GM10266 (cell line): ENCODE results near the gene RNF17.

ENCODE experiments used
- DNase-seq: peaks from one replicate; pipeline ENCODE4 v3.0.0; 2012; ENCODE audit errors: extremely low spot score
- TF ChIP-seq, protein P1 (sequence below): IDR thresholded peaks from 2 replicates; pipeline ENCODE4 v1.5.1; 2012; ENCODE audit warnings: mild to moderate bottlenecking, low read depth; ENCODE audit not compliant: control insufficient read depth, insufficient read depth; ENCODE audit errors: missing control alignments

Gene RNF17

DNA sequence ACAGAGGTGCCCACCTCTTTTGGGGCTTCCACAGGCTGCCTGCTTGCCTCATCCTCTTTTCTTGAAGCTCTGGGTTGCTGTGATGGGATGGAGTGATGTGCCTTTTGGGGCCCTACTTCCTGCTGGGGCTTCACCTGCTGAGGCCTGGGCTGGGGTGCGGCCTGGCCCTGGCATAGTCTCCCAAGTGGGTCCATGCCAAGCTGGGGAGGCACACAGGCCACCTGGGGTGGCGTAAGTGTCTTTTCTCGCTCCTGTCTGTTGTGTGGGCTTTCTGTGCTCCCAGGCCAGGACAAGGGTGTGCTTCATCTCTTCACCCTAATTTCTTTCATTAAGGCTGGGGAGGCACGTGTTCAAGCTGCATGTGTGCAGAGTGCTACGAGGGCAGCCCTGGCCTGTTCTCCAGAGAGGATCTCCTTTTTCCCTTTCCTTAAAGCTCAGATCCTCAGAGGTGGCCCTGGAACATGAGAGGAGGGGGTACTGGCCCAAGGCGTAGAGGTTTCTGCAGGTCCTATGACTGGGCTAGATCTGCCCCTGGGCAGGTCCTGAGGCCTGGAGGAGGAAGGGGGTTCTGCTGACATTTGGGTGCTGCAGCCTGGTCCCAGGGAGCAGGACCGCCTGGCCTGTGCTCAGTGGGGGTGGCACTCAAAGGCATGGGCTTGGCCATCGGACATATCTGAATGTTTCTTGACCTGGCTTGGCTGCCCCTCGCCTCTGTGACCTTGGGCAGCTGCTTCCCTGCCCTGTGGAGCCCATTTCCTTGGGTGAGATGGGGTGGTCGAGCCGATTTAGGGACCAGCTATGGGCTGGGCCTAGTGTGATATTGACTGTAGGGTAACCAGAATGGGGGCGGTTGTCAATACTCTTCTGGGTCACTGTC lies 23.7 kb upstream of the RNF17 start:
- DNase-seq, result no peak
- TF ChIP-seq, protein P1, sequence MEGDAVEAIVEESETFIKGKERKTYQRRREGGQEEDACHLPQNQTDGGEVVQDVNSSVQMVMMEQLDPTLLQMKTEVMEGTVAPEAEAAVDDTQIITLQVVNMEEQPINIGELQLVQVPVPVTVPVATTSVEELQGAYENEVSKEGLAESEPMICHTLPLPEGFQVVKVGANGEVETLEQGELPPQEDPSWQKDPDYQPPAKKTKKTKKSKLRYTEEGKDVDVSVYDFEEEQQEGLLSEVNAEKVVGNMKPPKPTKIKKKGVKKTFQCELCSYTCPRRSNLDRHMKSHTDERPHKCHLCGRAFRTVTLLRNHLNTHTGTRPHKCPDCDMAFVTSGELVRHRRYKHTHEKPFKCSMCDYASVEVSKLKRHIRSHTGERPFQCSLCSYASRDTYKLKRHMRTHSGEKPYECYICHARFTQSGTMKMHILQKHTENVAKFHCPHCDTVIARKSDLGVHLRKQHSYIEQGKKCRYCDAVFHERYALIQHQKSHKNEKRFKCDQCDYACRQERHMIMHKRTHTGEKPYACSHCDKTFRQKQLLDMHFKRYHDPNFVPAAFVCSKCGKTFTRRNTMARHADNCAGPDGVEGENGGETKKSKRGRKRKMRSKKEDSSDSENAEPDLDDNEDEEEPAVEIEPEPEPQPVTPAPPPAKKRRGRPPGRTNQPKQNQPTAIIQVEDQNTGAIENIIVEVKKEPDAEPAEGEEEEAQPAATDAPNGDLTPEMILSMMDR, result no peak

DNA sequence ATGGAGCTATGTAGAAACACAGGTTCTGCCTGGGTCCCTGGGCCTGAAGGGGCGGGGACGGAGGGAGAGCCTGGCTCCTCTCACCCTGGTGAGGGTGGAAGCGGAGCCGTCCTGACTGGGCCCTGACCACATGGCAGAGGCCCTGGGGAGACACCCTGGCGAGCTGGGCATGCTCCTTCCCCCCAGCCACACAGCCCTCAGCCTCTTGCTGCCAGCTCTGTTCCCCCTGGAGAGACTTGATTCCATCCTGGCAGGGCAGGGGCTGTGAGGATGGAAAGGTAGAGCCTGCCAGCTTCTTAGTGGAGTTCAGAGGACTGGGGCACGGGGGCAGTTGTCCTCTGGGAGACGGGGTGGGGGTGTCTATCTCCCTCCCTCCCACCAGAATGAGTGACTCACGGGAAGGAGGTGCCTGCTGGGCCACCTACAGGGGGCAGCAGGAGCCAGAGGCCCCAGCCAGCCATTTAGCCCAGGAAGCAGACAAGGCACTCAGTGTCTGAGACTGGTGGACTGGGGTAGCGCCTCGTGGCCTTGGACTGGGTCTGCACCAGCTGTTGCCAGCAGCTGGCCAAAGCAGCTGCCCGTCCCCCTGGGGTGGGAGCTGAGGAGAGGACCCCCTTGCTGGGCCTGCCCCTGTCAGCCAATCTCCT lies 22.8 kb upstream of the RNF17 start:
- no peak for DNase-seq
- TF ChIP-seq, protein P1, result peak; percentile 47

DNA sequence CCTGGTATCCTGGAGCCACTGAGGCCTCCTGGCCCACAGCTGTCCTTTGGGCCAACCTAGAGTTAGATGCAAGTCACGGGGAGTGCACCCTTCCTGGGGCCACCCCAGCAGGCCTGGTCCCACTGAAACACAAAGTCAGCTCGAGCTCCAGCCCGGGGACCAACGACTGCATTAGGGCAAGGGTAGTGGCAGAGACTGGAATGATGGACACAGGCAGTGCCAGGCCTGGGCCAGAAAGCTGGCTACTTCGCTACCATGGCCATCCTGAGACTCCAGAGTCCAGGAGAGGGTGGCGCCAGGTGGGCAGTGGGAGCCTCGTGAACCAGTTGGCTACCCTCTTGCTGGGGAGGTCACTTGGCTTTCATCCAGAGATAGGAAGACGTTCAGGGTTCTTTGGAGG lies 22.2 kb upstream of the RNF17 start:
- no peak for DNase-seq
- TF ChIP-seq, protein P1, result no peak

DNA sequence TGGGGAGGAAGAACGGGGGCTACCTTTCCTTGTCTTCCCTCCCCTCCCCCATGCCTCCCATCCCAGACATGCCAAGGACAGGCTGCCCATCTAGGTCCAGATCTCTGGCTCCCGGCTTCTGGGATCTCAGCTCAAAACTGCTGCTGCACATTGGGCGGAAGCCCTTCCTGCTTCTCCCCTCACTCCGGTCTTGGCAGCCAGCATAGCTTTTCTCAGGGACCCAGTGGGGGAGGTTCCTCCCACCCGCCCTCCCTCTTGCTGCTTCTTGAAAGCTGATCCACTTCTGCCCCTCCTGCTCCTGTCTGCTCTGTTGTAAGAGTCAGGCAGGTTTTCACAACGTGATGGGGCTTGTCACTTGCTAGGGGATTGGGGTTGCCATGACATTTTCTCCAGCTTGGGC lies 21.7 kb upstream of the RNF17 start:
- TF ChIP-seq, protein P1, result no peak
- no peak for DNase-seq

DNA sequence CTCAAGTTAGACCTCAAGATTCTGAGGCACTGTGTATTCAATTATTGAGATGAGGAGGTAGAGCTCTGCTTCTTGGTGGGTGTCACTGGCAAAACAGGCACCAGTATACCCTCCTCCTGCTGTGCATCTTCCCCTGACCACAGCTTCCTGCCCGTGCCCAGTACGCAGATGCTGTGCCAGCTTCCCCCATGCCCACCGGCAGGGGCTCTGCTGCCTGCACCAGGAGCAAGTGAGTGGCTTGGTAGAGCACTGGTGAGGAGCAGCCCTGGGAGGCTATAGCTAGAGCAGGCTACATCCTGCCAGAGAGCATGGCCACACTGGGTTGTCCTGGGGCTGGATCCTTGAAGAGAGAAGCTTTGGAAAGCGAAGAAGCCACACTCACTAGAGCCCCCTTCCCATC lies 21.0 kb upstream of the RNF17 start:
- DNase-seq, result no peak
- TF ChIP-seq, protein P1, result no peak

DNA sequence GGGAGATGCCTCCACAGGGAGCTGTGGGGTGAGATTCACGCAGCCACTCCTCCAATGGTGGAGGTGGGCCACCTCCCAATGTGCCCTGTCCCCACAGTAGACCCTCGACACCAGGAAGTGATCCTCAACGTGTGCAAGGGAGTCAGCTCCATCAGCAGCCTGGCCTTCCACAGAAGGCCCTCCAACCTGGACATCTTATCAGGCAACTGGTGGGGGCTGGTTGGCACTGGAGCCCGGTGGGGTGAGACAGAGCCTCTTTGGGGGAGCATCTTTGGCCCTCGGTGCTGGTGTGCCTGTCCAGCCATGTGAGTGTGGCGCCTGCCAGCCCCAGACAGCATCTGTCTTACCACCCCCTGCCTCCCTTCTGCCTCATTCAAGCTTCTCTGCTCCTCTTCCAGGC lies 19.7 kb upstream of the RNF17 start:
- TF ChIP-seq, protein P1, result no peak
- DNase-seq, result no peak

DNA sequence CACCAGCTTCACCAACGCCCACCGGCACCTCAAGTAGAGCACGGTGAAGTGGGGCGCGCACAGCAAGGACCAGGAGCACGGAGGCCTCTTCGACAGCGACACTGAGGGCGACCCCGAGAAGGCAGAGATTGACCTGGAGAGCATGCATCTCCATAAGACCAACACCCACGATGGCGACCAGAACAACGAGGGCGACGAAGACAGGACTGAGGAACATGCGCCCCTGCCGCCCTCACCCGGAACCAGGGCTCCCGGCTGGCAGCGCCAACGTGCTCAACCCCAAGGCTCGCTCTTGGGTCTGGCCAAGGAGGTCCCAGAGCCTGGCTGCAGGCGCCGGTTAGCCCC lies 18.5 kb upstream of the RNF17 start:
- DNase-seq, result no peak

More for the DNA sequence above, 18.5 kb upstream of the RNF17 start:
- TF ChIP-seq, protein P1, result no peak
